COLO668 (cell line): ENCODE results near the gene GALNT18.

Experiments used
- DNase-seq: peaks from one replicate; lab custom pipeline; 2025; ENCODE audit not compliant: unreplicated experiment; lab: John Stamatoyannopoulos, UW

GALNT18 gene

DNA sequence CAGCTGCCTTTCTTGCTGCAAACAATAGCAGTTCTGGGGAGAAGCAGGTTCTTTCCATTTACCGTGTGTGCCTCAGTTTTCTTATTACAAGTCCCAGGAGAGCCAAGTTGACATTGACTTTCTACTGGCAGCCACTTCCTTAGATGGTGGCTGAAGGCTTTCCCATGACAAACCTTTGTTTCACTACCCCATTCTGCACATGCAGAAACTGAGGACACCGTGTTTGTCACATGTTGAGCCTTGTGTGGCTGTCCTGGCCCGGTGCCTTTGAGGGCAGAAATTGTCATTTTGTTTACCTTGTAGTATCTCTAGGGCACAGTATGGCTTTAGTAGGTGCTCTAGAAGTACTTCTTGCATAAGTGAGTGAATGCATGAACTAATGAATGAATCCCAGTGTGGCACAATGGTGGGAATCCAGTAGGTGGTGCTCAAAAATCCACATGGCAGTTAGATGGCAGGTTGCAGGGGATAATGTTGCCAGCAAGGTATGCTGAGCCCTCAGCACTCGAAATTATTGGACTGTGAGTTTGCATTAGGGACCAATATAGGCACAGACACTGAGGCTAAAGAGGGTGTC lies 370.3 kb downstream of the GALNT18 start:
- no peak for DNase-seq

DNA sequence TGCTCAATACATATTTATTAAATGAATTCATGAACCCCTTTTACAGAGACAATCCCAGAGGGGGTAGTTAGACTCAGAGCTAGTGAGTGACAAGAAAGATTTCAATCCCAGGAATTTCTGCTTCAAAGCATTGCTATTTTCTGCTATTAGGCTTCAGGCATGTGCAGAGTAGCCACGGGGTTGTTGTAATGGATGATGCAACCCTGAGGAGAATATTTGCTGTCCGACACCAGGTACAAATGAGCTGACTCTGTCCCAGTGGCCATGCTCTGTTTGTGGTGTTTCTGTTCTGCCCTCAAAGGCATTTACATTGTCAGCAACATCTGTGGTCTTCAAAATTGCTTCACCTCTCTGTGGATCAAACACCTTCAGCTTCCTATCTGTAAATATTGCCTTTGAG lies 371.3 kb downstream of the GALNT18 start:
- no peak for DNase-seq

DNA sequence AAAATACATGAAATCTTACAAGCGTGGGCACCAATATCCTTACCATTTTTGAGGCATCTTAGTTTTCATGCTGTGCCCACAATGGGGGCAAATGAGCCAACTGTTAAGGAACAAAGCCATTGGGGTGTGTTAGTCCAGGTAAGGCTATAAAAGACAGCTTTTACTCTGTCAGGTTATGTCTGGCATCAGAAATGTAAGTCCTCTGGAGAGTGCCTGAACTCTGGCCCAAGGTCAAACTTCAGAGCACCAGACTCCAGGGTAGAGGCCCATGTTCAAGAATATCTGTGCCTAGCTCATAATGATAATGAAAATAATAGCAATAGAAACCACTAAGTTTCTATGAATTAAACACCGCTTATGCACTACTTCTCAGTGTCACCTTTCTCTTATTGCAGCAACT lies 374.2 kb downstream of the GALNT18 start:
- no peak for DNase-seq

DNA sequence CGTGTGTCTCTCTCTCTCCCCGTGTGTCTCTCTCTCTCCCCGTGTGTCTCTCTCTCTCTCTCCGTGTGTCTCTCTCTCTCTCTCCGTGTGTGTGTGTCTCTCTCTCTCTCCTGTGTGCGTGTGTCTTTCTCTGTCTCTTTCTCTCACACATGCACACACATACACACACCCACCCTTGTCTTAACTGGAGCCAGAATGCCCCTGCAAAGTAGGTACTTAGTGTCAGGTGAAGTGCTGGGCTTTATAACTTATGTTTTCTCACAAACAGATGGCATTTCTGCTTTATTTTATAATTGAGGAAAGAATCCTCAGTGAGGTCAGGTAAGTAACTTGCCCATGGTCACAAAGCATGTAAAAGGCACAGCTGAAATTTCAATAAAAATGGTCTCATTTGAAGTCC lies 374.7 kb downstream of the GALNT18 start:
- DNase-seq, result no peak

DNA sequence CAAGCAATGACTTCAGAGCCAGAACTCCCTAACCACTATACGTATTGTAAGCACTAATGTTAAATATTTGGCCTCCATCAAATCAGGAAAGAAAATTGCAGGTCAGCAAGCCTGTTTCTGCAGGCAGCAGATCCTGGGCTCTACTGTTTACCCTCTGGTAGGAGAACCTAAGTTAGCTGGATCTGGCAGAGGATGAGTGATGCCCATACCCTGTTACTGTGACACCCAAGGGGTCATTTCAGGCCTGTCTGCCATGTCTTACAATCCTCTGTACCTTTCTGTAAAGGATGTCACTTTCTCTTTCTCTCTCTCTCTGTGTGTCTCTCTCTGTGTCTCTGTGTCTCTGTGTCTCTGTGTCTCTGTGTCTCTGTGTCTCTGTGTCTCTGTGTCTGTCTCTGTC lies 375.6 kb downstream of the GALNT18 start:
- DNase-seq, result no peak

DNA sequence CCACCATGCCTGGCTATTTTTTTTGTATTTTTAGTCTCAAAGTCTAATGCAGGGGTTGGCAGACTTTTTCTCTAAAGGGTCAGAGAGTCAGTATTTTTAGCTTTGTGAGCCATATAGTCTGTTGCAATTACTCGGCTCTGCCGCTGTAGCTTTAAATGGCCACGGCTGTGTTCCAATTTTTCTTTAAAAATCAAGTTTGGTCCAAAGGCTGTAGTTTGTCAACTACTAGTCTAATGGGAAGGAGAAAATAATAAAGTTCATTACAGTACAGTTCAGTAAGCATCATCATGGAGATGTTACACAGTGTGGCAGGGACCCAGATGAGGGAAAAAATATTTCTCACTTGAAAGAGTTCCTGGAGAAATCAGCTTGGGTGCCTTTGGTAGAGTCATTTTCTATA lies 376.4 kb downstream of the GALNT18 start:
- no peak for DNase-seq

DNA sequence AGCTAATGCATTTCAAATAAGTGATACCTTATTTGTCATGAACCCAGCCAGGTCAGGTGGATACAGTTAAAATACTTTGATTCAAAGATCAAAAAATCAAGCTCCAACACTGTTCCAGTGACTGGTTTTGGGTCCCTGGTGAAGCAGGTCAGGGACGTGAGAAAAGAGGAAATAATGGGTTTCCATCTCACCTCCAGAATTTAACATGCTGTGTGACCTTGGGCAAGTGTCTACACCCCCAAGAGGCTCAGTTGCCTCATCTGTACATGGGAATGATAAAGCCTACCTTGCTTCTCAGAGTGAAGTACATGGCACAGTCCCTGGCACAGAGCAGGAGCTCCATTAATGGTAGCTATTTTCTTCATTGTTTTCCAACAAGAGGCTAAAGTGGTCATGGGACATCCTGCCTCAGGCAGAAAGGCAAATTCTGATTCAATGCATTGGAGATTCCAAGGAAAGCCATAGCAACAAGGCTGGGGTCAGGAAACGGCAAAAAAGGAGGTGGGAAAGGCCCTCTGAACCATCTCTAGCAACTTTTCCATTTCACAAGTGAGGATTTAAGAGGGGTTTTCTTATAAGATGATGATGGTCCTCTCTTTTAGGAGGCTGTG lies 377.2 kb downstream of the GALNT18 start:
- DNase-seq, result no peak

DNA sequence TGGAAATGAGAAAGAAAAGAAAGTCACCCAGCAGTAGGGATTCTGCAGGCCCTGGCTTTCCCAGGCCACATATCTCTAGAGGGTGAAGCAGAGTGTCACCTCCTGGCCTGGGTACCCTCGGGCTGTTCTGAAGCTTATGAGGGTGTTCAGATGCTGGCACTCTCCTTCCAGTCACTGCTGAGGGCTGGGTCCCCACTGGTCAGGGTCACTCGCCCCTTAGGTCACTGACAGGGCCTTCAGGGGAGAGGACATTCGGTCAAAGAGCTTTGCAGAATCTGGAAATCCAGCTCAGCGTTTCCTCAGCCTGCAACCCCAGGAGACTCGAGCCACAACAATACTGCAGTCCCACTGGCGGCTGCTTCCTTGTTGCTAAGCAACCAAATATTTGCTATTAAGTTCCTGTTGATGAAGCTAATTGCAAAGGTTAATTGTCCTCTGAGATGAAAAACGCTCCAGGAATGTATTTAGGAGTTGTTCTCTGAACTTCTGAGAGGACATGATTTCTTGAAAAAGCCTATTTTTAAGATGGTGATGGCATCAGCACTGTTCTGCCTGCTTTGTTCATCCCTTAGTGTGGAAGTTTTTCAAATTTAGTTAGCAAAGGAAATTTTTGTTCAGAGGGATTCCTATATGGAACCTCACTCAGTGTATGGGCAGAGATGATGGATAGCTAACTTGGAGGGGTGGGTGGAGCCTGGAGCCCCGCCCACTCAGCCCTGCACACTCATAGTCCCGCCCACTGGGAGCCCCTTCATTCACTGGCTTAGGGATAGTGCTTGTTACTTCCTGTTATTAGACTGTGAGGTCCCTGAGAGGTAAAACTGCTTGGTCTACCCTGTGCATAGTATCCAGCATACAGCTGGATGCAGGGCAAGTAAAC lies 378.0 kb downstream of the GALNT18 start:
- peak; percentile 39 for DNase-seq

DNA sequence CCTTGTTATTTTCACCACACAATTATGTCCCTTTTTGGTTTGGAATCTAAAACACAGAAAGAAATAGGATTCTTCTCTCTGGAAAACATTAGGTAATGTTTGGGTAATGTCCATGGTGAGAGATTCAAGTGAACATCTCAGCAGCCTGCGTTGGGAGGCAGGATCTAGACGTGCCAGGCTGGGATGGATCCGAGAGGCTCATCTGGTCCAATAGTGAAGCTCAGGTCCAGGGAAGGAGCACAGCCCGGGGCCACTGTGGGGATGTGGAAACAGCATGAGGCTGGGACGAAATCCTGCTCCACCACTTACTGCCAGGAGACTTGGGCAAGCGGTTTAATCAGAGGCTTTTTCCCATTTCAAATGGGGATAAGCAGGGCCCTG lies 378.6 kb downstream of the GALNT18 start:
- DNase-seq, result no peak

DNA sequence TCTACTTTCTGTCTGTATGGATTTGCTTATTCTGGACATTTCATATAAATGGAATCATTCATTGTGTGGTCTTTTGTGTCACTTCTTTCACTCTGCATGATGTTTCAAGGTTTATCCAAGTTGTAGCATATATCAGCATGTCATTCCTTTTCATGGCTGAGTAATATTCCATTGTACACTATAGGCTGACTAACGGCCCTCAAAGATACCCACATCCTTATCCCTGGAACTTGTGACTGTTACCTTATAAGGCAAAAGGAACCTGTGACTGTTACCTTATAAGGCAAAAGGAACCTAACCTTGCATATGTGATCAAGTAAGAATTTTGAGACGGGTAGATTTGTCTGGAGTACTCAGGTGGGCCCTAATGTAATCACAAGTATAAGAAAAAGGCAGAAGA lies 380.5 kb downstream of the GALNT18 start:
- DNase-seq, result no peak

DNA sequence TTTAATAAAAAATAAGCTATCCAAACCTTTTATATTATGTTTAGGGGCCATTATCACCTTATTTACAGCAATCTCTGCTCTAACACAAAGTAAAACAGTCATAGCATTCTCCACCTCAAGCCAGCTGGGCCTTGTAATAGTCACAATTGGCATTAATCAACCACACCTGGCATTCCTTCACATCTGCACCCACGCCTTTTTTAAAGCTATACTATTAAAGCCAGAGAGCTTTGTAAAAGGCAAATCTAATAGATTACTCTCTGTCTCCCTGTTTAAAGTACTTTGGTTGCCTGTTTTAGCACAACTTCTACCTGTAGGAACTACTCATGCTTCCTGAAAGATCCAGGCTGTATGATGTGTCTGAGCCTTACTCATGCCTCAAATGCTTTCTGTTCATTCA lies 381.8 kb downstream of the GALNT18 start:
- DNase-seq, result no peak

DNA sequence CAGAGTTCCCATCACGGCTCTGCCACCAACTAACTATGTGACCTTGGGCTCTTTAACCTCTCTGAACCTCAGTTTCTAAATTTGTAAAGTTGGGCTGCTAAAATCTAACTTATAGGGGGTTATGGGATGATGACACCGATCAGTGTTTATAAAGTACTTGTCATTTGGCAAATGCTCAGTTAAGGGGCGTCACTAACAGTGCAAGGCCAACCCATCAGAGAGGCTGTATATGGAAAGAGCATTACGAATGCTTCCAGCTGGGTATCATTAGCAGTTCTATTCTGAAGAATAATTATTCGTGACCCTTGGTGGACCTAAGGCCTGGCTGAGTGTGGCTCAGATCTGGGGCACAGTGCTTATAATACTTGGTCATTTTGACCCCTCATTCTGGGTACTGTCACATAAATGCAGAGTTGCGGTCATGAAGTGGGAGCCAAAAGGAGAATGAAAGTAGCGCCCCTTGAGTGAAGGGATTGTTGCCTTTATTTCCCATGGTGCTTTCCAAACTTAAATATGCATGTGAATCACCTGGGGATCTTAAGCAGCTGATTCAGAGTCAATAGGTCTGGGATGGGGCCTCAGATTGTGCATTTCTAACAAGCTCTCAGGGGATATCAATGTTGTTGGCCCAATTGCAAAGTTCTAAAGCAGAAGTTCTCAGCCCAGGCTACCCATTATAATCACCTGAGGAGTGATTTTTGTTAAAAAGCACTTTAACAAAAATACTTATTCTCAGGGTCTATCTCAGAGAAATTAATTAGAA lies 384.6 kb downstream of the GALNT18 start:
- no peak for DNase-seq

DNA sequence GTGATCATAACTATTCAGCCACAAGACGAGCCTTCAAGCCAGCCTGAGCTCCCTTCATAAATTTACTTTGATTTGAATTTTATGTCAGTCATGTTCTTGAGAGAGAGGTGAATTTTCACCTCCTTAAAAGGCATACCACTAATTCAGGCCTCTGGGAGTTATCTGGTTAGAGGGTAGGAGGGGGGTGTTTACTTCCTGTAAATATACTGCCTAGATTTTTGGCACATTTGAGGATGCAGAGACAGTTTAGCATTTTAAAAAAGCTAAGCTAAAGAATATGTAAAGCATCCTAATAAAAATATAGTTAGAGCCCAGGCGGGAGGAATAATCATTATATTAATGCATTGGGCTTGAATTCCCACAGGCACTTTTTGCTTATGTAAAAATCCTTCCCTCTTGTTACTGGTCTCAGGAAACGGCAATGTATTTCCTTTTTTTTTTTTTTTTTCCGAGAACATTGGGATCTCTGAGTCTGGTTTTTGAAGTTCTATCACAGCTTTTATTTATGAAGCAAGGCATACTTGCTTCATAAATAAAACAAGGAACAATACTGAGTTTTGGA lies 385.2 kb downstream of the GALNT18 start:
- DNase-seq, result no peak

DNA sequence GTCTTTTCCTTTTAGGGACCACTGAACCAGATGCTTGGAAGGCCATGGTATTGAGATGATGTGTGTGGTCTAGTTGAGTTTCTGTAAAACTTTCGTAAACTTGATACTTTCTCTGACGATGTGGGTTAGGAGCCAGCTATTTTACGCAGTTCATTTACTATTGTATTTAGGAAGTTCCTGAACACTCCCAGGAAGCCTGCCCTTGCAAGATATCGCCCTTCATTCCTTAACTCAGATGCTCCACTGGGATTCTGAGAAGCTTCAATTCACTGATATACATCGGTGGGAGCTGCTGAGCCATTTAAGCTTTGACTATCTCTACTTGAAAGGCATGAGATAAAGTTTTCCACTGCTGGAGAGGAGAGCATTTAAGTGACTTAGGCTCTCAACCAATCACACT lies 390.0 kb downstream of the GALNT18 start:
- DNase-seq, result no peak

DNA sequence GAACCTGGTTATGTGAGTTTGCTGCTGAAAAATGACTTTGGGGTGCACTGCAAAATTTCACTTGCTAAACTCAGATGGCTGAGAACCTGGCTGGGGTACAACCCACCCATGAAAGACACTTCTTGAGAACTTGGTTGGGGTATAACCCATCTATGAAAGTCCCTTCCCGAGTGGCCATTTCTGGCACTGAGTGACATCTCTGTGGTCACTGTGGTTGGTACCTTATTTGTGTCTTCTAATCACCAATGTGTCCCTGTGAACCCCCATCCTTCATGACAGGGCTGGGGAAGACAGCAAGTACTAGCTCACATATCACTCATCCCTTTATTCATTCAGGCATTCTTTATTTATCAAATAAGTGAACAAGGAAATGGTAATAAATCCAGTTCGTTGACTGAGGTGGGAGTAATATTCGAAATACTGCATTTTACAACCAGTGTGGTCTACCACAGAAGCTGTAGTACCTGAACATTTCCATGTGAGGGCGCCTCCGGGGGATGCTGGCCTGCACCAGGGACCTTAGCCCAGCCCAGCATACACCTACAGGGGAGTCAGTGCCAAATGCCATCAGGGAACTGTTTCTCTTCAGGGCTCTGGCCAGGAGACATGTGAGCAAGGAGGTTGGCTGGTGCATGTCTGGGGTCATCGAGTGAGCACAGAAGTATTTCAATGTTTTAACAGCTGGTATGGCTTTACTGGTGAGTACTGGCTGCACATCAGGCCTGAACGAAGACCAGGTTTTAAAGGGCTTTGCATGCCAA lies 390.8 kb downstream of the GALNT18 start:
- DNase-seq, result peak; percentile 41

DNA sequence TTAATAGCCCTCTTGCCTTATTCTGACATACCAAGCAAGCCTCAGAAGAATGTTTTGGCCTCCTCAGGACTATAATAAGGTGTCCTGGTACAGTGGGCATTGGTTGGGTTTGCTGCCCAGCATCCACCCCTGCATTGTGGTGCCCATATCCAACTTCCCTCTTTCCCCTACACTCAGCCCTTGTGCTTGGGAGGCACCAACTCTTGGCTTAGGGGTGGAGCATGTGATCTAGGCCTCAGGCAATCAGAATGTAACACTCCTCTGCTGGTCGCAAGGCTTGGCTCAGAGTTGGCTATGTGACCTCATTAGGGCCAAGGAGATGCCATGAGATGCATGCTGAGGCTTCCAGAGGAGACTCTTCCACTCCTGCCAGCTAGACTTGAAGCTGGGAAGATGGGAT lies 391.7 kb downstream of the GALNT18 start:
- no peak for DNase-seq

DNA sequence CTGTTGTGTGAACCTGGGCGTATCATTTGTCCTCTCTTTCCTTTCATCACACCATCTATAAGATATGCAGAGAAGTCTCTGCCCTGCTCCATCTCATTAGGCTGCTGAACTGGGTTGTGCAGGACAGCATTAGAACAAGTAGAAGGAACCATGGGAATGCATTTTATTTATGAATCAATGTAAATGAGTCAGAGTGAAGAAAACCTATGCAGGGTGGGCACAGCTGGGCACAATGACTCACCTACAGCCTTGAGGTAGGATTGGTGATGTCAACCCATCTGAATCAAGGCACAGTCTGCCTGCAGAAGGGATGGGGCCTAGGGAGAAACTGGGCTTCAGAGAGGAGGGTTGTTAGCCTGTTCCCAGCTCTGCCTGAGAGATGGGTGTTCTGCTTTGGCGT lies 392.2 kb downstream of the GALNT18 start:
- no peak for DNase-seq

DNA sequence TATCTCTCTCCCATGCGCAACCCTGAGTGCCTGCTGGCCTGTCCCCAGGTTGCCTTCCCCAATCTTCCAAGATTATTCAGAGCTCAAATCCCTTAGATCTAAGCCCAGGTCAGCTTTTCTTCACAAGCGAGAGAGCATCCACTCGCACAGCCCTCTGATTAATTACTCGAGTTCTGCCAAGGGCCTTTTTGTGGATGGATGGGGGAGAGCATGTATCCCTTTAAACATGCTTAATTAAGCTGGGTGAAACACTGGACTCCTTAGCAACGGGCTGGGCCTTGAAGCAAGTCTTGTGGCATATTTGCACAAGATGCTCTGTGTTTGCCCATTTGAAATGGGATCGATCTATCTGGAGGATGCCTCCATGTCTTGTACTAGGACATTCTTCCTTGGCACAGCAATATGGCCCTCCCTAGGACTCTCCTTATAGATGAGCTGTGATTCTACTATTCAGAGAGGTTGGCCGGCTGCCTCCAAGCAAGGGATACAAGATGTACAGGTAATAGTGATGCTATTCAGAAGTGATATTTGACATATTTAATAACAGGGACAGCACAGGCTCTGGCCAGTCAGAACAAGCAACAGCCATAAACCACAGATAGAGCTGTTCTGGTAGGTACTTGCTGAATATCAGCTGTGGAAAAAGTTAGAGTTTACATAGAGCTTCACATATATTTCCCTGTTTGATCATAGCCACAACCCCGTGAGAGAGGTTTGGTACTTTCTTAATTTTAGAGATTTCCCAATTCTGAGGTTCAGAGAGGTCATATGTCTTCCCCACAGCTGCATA lies 394.3 kb downstream of the GALNT18 start:
- DNase-seq, result no peak
